GM19193 (cell line): ENCODE measurements around the gene DCUN1D3.
A peak's percentile ranks its signal among the peaks of the same experiment; 100 is the strongest.

Source experiments
- POLR2A ChIP-seq: IDR thresholded peaks from 4 replicates; pipeline ENCODE4 v1.6.1; 2011; ENCODE audit not compliant: insufficient read depth, insufficient read length; ENCODE audit errors: extremely low read depth

DCUN1D3 gene, protein sequence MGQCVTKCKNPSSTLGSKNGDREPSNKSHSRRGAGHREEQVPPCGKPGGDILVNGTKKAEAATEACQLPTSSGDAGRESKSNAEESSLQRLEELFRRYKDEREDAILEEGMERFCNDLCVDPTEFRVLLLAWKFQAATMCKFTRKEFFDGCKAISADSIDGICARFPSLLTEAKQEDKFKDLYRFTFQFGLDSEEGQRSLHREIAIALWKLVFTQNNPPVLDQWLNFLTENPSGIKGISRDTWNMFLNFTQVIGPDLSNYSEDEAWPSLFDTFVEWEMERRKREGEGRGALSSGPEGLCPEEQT

DNA sequence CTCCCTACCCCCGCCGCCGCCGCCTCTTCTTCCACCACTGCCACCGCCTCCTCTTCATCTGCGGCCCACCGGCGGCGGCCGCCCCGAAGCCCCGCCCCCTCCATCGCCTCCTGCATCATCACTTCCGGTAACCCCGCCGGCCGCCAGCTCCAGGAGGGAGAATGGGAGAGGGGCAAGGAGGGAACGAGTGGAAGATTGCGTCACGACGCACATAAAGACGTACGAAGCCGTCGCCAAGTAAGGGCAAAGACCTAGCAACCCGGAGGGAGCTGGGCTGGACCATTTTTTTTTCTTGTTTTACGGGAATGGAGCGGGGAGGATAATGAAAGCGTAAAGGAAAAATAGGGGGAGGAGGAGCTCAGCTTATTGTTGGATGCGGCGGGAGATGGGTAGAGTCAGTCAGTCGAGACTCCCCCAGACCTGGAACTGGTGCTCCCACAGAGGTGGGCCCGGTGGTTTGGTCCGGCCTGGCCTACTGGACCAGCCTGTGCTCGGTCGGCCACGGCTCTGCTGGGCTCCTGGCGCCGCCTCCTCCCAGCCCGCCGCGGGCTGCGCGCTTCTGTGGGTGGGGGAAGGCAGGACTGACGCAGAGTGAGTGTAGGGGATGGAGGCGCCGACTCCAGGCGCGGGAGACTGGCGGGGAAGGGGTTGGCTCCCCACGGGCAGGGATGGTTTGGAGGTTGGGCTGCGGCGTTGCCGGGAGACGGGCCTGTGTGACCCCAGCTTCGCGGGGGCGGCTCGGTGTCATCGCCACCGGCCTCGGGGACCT, at the start of gene DCUN1D3, which contains the start of gene LYRM1:
Gene DCUN1D3 (minus strand): TSS at position 60 of the 769 bp plus-strand sequence. CDS start 37,820 bp downstream, outside the sequence.
Gene LYRM1 (plus strand): TSS at position 473 of the 769 bp plus-strand sequence. CDS start 14,785 bp downstream, outside the sequence.
- peak; percentile 88 for TF ChIP-seq POLR2A

DNA sequence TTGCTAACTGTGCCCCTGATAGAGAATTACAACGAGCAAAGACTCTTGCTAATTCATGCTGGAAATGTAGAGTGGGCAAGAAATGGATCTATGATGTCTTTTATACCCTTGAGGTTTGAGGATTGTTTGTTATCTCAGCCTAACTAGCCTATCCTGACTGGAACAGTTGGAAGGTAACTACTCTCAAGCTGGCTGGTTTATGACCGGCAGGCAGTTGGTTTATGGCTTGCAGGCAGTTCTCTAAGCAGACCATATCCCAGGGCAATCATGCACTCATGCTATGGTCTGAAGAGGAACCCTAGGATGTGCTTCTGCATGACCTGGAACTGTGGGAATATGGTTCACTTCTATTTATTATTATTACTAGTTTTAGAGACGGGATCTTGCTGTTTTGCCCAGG, 49.5 kb upstream of the DCUN1D3 start:
- TF ChIP-seq POLR2A: no peak

DNA sequence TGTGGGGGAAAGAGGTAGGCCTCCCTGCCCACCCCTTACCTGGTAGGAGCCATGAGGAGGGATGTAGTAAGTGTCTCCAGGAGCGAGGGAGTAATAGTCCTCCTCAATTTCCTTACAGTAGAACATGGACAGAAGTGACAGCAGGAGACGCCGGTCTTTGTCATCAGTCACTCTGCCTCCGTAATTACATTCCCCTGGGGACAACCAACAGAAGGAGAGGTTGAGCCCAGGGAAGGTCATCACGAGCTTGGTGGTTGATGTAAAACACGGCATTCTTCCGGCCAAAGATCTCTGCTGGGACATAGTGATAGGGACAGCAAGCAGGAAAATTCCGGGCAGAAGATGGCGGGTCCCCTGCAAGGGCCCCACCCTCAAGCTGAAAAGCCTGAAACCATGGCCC, 48.3 kb upstream of the DCUN1D3 start:
- no peak for TF ChIP-seq POLR2A

DNA sequence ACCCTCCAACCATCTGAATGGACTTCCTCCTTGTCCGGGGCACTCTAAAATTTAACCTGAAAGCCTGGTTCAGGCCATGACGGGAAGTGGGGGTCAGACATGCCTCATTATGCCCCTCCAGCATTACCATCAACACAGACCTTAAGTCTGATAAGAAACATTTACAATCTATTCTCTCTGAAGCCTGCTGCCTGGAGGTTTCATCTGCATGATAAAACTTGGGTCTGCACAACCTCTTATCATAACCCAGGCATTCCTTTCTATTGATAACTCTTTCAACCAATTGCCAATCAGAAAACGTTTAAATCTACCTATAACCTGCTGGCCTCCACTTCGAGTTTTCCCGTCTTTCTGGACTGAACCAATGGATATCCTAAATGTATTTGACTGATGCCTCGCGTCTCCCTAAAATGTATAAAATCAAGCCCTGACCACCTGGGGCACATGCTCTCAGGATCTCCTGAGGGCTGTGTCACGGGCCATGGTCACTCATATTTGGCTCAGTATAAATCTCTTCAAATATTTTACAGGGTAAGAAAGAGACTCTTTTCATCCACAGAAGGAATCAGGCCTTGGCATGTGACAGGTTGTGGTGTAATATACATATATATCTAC, 46.0 kb upstream of the DCUN1D3 start:
- no peak for TF ChIP-seq POLR2A

DNA sequence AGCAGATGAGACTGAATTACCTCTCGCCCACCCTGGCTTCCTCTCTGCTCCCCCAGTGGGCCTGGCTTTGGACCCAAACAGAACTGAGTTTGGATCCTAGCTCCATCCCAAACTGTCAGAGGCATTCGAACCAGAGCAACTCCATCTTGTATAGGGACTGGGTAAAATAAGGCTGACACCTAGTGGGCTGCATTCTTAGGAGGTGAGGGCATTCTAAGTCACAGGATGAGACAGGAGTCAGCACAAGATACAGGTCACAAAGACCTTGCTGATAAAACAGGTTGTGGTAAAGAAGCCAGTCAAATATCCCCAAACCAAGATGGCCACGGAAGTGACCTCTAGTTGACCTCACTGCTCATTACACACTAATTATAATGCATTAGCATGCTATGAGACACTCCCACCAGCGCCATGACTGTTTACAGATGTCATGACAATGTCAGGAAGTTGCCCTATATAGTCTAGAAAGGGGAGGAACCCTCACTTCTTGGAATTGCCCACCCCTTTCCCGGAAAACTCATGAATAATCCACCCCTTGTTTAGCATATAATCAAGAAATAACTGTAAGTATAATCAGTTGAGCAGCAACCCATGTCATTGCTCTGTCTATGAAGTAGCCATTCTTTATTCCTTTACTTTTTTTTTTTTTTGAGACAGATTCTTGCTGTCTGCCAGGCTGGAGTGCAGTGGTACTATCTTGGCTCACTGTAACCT, 44.9 kb upstream of the DCUN1D3 start:
- no peak for TF ChIP-seq POLR2A

DNA sequence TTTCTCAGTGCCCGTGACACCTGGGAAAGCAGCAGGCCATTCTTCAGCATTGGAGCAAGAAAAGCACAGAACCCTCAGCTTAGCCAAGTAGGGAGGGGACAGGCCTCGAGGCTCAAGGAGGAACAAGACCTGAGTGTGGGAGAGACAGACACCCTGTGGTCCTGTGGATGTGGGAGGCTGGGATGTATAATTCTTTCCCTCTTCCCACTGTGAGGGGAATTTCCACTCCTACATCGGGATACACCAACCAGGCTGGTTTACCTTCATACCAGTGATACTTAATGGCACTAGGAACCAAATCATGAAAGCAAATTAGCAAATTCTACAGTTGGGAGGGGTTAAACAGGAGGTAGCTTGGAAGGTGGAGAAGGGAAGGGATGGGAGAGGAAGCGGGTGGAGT, 42.1 kb upstream of the DCUN1D3 start:
- TF ChIP-seq POLR2A: no peak

DNA sequence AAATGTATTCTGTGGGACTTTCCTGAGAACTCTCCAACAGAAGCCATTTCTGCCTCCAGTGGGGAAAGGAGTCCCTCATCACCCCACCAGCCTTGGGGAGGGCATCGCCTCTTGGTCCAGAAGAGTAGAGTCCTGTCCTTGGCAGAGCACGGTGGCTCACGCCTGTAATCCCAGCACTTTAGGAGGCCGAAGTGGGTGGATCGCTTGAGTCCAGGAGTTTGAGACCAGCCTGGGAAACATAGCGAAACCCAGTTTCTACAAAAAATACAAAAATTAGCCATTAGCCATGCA, 41.4 kb upstream of the DCUN1D3 start:
- no peak for TF ChIP-seq POLR2A

DNA sequence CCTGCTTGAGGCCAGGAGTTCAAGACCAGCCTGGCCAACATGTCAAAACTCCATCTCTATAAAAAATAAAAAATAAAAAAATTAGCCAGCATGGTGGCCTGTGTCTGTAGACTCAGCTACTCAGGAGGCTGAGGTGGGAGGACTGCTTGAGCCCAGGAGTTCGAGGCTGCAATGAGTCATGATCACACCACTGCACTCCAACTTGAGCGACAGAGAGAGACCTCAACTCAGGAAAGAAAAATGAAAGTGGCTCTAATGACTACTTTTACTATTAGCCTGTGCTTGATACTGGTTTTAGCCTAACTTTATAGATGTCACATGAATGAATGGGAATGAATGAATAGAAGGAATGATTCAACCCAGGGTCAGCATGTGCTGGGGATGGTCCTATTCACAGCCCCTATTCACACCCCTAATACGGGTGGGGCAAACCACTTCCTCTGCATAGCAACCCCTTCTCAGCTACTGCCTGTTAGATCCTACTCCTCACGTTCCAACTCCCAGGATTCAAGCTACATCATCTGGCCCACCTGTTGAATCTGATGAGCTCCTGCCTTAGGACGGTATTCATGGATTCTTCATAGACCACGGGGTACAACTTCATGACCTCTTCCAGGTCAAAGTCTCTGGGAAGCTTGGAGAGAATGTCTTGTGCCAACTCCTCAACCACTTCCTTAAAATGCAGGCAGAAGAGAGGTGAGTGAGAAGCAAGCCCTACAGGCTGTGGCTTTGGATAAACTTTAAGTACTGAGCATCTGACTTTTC, 40.9 kb upstream of the DCUN1D3 start:
- no peak for TF ChIP-seq POLR2A

DNA sequence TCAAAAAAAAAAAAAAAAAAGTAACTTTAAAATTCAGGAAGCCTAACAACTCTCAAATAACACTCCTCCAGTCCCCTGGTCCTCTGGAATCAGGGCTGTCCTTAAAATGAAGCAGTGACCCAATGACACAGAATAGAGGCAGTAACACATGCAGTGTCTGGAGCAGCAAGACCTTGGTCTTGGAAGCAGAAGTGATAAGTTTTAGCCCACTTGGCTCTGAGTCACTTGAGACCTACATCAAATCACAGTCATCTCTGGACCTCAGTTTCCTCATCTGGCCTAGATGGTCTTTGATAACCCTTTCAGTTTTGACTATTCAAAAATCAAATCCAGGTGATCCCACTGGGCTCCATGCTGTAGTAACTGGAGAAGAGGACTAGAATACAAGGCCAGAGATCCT, 39.5 kb upstream of the DCUN1D3 start:
- no peak for TF ChIP-seq POLR2A

DNA sequence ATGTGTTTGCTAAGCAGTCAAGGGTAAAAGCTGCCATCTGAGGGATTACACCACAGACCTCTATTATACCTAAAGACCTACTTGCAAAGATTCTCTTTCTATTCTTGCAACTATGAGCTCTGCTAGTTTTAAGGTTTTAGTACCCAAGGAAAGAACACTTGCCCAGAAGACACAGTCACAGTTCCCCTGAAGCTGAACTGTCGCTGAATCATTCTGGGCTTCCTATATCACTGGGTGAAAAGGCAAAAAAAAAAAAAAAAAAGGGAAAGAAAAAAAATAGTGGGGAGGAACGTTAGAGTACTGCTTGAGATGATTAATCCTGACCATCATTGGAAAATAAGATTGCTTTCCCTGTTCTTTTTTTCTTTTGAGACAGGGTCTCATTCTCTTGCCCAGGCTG, 38.3 kb upstream of the DCUN1D3 start:
- no peak for TF ChIP-seq POLR2A

DNA sequence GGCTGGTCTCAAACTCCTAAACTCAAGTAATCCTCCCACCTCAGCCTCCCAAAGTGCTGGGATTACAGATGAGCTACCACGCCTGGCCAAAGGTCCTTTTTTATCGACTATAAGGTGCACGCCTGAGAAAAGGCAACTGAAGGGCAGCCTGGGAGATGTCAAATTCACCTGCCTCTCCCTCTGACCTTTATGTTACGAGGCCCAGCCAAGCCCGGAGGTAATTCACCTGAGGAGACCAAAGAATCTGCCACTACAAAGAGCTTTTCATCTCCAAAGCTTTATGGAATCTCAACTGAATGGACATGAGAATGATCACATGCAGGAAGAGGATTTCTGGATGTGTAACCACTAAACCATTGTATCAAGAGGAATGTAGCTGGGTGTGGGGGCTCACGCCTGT, 37.6 kb upstream of the DCUN1D3 start:
- no peak for TF ChIP-seq POLR2A

DNA sequence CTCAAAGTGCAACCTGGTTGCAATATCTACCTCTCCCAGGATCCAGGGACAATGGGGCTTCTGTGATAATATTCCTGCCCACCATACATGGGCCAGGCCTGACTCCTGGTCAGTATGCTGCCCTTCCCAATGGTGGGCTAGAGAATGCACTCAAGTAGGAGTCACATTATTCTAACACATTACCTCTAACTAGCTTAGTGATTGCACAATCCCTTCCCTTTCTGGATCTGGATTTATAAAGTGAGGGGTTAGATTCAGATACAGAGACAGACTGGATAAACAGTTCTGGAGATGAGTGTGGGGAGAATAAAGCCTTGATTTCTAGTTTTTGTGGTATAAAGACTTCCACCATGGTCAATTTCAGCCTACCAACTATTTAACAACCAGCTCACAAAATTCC, 33.4 kb upstream of the DCUN1D3 start:
- no peak for TF ChIP-seq POLR2A

DNA sequence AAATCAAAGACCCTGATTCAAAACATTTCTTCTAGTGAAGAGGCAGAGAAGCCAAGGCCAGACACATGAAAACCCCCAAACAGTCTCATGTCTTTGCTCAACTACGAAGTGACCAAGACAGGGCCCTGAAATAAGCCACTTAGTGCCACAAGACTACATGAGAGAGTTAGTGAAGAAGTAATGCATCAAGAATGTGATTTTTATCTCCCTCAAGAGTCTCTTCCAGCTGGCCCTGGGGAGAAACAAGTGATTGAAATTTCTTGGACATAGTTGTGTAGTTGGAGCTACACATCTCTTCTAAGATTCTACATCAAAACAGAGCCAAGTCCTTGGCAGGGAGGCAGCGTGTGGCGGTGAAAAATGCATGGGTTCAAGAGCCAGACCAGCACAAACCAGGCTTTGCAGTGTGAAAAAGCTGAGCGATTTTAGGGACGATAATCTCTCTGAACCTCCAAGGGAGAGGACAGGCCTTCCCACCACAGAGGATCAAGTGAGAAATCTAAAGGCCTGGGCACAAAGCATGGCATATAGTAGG, 31.0 kb upstream of the DCUN1D3 start:
- no peak for TF ChIP-seq POLR2A

DNA sequence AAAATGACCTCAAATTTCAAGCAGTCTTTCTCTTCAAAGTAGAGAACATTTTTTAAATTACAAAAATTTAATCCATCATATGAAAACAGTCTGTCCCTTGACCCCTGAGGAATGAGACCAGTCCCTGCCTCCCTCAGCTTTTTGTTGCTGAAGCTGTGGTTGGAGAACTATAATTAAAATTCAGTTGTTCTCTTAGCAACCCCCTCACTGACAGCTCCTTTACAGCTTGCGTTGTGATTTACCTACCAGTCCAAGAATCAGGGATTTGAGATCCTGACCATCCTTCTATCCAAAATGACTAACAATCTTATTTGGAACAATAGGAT, 30.2 kb upstream of the DCUN1D3 start:
- no peak for TF ChIP-seq POLR2A
